8988T (cell line): ENCODE data around the gene PDF.
"Not testable (repeated sequence)": the region's sequence is repeated elsewhere in the genome, so short reads cannot be mapped to it uniquely, and the experiment has no call there.

Experiments used
- DNase-seq: peaks from one replicate; pipeline ENCODE4 v3.0.0; 2011

PDF gene

GRCh38 chr16:69314534-69314933, 15.9 kb downstream of the PDF start:
- DNase-seq: no peak

- DNase-seq: no peak
Observed at GRCh38 chr16:69313469-69313868, 16.9 kb downstream of the PDF start.

- DNase-seq: no peak
Observed at GRCh38 chr16:69311533-69312387, 18.6 kb downstream of the PDF start.

GRCh38 chr16:69310653-69311532, 19.5 kb downstream of the PDF start, which contains the start of gene VPS4A:
VPS4A (plus strand) TSS chr16:69311350; CDS start chr16:69311512, 162 bp downstream.
- DNase-seq: peak; percentile 93

- no peak for DNase-seq
Observed at GRCh38 chr16:69309316-69309715, 21.1 kb downstream of the PDF start.

- DNase-seq: no peak
Observed at GRCh38 chr16:69307856-69308255, 22.5 kb downstream of the PDF start.

GRCh38 chr16:69307091-69307490, 23.3 kb downstream of the PDF start:
- no peak for DNase-seq

- no peak for DNase-seq
Observed at GRCh38 chr16:69306031-69306430, 24.4 kb downstream of the PDF start.

GRCh38 chr16:69302301-69302700, 28.1 kb downstream of the PDF start:
- DNase-seq: no peak

- DNase-seq: no peak
Observed at GRCh38 chr16:69301861-69302260, 28.5 kb downstream of the PDF start.

GRCh38 chr16:69301187-69301586, 29.2 kb downstream of the PDF start:
- DNase-seq: no peak

GRCh38 chr16:69298261-69298660, 32.1 kb downstream of the PDF start:
- no peak for DNase-seq

- not testable (repeated sequence) for DNase-seq
Observed at GRCh38 chr16:69296771-69297170, 33.6 kb downstream of the PDF start.

GRCh38 chr16:69294051-69294450, 36.3 kb downstream of the PDF start:
- DNase-seq: no peak

GRCh38 chr16:69293401-69293800, 37.0 kb downstream of the PDF start:
- no peak for DNase-seq

- DNase-seq: not testable (repeated sequence)
Observed at GRCh38 chr16:69291657-69292056, 38.7 kb downstream of the PDF start.

- DNase-seq: no peak
Observed at GRCh38 chr16:69286941-69287713, 43.3 kb downstream of the PDF start.

GRCh38 chr16:69285240-69285639, 45.1 kb downstream of the PDF start:
- no peak for DNase-seq

GRCh38 chr16:69283851-69284250, 46.5 kb downstream of the PDF start:
- no peak for DNase-seq

- no peak for DNase-seq
Observed at GRCh38 chr16:69277413-69277812, 53.0 kb downstream of the PDF start.
